B cell (primary cell): Measurements from ENCODE around the gene CSF1R. TPM values are rescaled to one million over a fixed set of nuclear protein-coding genes. Genes with fewer than 3 reads are reported as not detected.

ENCODE experiments used
- ATAC-seq: fragments of 200-7000 bp; cut with Tn5 transposase; one replicate; pipeline ENCODE4 v1.10.0; 2021; ENCODE audit warnings: low read depth, mild to moderate bottlenecking, moderate number of reproducible peaks, moderate library complexity
- CTCF ChIA-PET: fragments of 350-600 bp; sonication (Branson Sonifier 250); formaldehyde crosslinking; loops from one replicate; lab custom pipeline; 2021; ENCODE audit warnings: antibody characterized with exemption, inconsistent platforms; lab: Charles Lee
- POLR2A ChIA-PET: fragments of 350-600 bp; sonication (Branson Sonifier 250); formaldehyde crosslinking; loops from one replicate; lab custom pipeline; 2021; ENCODE audit warnings: antibody characterized with exemption; lab: Charles Lee
- DNase-seq: peaks from one replicate; pipeline ENCODE4 v3.0.0; 2013
- H2AFZ ChIP-seq: 2 replicates; pipeline ENCODE4 v1.6.1; 2012; ENCODE audit warnings: mild to moderate bottlenecking, low read depth, low read length; ENCODE audit not compliant: insufficient read depth, poor library complexity, severe bottlenecking
- H3K27ac ChIP-seq, 2 donors: 1 replicate in 1 of 2; 2 replicates in 1 of 2; pipeline ENCODE4 v1.5.1; 2012 to 2013; ENCODE audit warnings: low read length in 2 of 2, mild to moderate bottlenecking in 2 of 2, moderate library complexity in 1 of 2
- H3K27me3 ChIP-seq, 4 experiments: fragments of 200-600 bp in 1 of 4; sonication (generic) in 1 of 4; replicated peaks in 1 of 4; 1 replicate in 2 of 4; 2 replicates in 2 of 4; pipeline versions ENCODE4 v1.6.1 to v1.7.0; 2013 to 2016; ENCODE audit warnings: low read length in 3 of 4, mild to moderate bottlenecking in 2 of 4, mixed read lengths in 1 of 4, moderate library complexity in 1 of 4; ENCODE audit not compliant: insufficient read depth in 4 of 4, control insufficient read depth in 3 of 4; ENCODE audit errors: control extremely low read depth in 1 of 4
- H3K36me3 ChIP-seq, 2 experiments: replicated peaks in 1 of 2; 1 replicate in 1 of 2; 2 replicates in 1 of 2; pipeline versions ENCODE4 v1.6.1 to v1.7.1; 2013; ENCODE audit warnings: low read length in 1 of 2; ENCODE audit not compliant: insufficient read depth in 2 of 2, control insufficient read depth in 1 of 2; ENCODE audit errors: control extremely low read depth in 1 of 2, extremely low read depth in 1 of 2
- H3K4me1 ChIP-seq, 2 donors: fragments of 200-600 bp in 1 of 2; sonication (generic) in 1 of 2; 1 replicate in 1 of 2; 2 replicates in 1 of 2; pipeline versions ENCODE4 v1.5.1 to v1.6.1; 2013 to 2017; ENCODE audit warnings: low read length in 2 of 2; ENCODE audit not compliant: control insufficient read depth in 2 of 2, insufficient read depth in 2 of 2
- H3K4me2 ChIP-seq: replicated peaks from 2 replicates; pipeline ENCODE3; 2012; ENCODE audit warnings: mild to moderate bottlenecking, low read depth, low read length; ENCODE audit not compliant: poor library complexity, severe bottlenecking
- H3K4me3 ChIP-seq, 5 experiments: fragments of 200-600 bp in 1 of 5; sonication (generic) in 1 of 5; 1 replicate in 3 of 5; 2 replicates in 2 of 5; pipeline versions ENCODE4 v1.5.1 to v1.7.0; 2011 to 2016; ENCODE audit warnings: low read length in 4 of 5, mild to moderate bottlenecking in 4 of 5, low read depth in 2 of 5, control low read depth in 1 of 5, moderate library complexity in 1 of 5; ENCODE audit not compliant: insufficient read depth in 1 of 5; ENCODE audit errors: control extremely low read depth in 1 of 5, extremely low read depth in 1 of 5
- H3K79me2 ChIP-seq: fragments of 200-600 bp; sonication (generic); one replicate; pipeline ENCODE4 v1.6.0; 2016; ENCODE audit warnings: low read length; ENCODE audit not compliant: control insufficient read depth, insufficient read depth
- H3K9ac ChIP-seq: fragments of 200-600 bp; sonication (generic); 2 replicates; pipeline ENCODE4 v1.6.1; 2017; ENCODE audit warnings: mild to moderate bottlenecking, low read length, moderate library complexity
- H3K9me3 ChIP-seq, 3 donors: one replicate each; pipeline versions ENCODE4 v1.6.1 to v1.7.1; 2013; ENCODE audit warnings: low read length in 2 of 3; ENCODE audit not compliant: control insufficient read depth in 2 of 3, insufficient read depth in 1 of 3; ENCODE audit errors: control extremely low read depth in 1 of 3
- H4K20me1 ChIP-seq: 2 replicates; pipeline ENCODE4 v1.6.0; 2012; ENCODE audit warnings: mild to moderate bottlenecking, low read length; ENCODE audit not compliant: insufficient read depth, control insufficient read depth, poor library complexity, severe bottlenecking
- H3K27ac Mint-ChIP-seq: one replicate; pipeline ENCODE4 v1.8.0; 2021; ENCODE audit warnings: mixed read lengths
- H3K27me3 Mint-ChIP-seq: one replicate; pipeline ENCODE4 v1.8.0; 2021; ENCODE audit warnings: mixed read lengths
- H3K4me1 Mint-ChIP-seq: one replicate; pipeline ENCODE4 v1.8.0; 2021; ENCODE audit warnings: mixed read lengths
- H3K4me3 Mint-ChIP-seq: one replicate; pipeline ENCODE4 v1.8.0; 2021; ENCODE audit warnings: mixed read lengths
- H3K9me3 Mint-ChIP-seq: one replicate; pipeline ENCODE4 v1.8.0; 2022; ENCODE audit warnings: mixed read lengths; ENCODE audit not compliant: insufficient read depth
- EZH2 ChIP-seq: IDR thresholded peaks from 2 replicates; pipeline ENCODE4 v1.6.1; 2012; ENCODE audit warnings: borderline replicate concordance, low read depth, mild to moderate bottlenecking, moderate library complexity, low read length; ENCODE audit not compliant: insufficient read depth, poor library complexity, severe bottlenecking
- WGBS: methylation state at CpG from one replicate; pipeline ENCODE4 v1.1.5; 2013; ENCODE audit warnings: missing lambda C conversion rate; ENCODE audit not compliant: insufficient coverage; 5-methylcytosine and 5-hydroxymethylcytosine counted together
- intact Hi-C: fragments of 100-400 bp; cut with micrococcal nuclease; formaldehyde crosslinking; loops from one replicate; pipeline ENCODE4 v1.10.0; 2022
- polyA plus RNA-seq: library from polyadenylated mRNA; depleted of rRNA; stranded (reverse); fragments of >200 nt; gene quantifications from 2 replicates; pipeline ENCODE4 v1.2.3, GENCODE V29; 2012
- total RNA-seq, 2 donors: library from RNA; stranded (reverse); fragments of 120-200 nt in 1 of 2; gene quantifications; 1 replicate in 1 of 2; 2 replicates in 1 of 2; pipeline versions ENCODE4 v1.2.3 to v1.2.4, GENCODE V29; 2013 to 2022
- TF ChIP-seq, protein P1 (sequence below): fragments of 200-600 bp; IDR thresholded peaks from one replicate; pipeline ENCODE4 v1.8.0; 2022; ENCODE audit warnings: antibody characterized with exemption, mild to moderate bottlenecking

The CSF1R gene
- total and polyA plus RNA-seq, 2 donors (not counting 1 experiment from before 2014, with no cell fraction given) = 1.6 to 2.5 TPM

DNA sequence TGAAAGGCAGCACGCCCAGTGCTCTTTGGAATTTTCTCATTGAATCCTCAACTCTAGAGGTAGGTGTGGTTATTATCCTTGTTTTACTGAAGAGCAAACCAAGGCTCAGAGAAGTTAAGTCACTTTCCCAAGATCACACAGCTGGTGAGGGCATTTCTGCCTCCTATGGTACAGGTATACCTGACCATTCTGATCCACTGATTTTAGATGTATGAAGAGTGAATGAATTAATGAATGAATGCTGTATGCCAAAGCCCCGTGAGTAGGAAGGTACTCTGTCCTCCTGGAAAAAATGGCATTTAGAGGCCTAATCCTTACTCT, 18.2 kb upstream of the CSF1R start:
- no peak overlapping the region for H3K9ac ChIP-seq
- H3K27me3 Mint-ChIP-seq = peaks cover 3% of the 10 kb centered on the region

DNA sequence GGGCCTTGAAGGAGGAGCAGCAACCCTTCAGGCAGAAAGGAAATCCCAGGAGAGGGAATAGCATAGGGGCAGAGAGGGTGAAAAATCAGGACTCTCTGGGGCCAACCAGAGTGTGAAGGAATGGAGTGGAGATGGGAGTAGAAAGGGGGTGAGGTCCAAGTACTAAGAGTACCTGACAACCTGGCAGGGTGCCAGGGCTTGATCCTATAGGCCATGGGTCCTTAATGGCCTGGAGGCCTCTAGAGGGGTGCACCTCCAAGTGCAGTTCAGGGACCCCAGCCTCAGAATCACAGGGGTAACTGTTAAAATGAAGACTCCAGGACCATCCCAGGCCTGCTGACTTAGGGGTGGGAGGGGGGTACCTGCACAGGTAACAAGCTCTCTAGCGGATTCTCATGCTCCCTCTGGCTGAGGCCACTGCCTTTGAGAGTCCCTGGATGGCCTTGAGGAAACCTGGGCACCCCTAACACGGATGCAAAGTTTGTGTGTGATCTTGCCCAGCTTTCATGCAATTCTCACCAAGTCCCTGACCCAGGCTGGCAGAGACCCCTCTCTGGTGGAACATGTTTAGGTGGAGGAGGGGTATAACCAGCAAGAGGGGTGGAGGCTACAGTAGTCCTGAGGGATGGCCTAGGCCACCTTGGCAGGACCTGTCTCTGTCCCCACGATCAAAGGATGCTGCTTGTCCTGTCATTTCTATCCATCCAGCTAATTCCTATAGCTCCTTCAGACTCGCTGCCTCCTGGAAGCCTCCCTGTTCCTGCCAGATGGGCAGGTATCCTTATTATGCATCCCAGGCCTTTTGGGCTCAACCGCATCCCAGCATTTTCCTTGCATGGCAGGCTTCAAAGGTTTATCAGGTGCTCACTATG, 17.6 kb upstream of the CSF1R start:
- no peak for DNase-seq
- WGBS = 97% methylated on average over 3 of the region's 5 CpGs
- H3K9me3 Mint-ChIP-seq = no peaks in the 10 kb centered on the region
- Histone ChIP-seq H3K36me3 (no peaks in the 10 kb centered on the region), H3K4me2 (no peak overlapping the region), H3K4me3 (no peak overlapping the region), H3K27me3 (no peaks in the 10 kb centered on the region), H2AFZ (no peak overlapping the region), H3K27ac (no peak overlapping the region), H3K4me1 (peaks cover 0 to 6% of the 10 kb centered on the region in 2 donors), H3K9ac (no peak overlapping the region), H3K79me2 (no peaks in the 10 kb centered on the region), H3K9me3 (no peaks in the 10 kb centered on the region), H4K20me1 (no peaks in the 10 kb centered on the region)
- ATAC-seq = no peak
- H3K27me3 Mint-ChIP-seq = no peaks in the 10 kb centered on the region
- no peak for TF ChIP-seq EZH2
- TF ChIP-seq, protein P1, sequence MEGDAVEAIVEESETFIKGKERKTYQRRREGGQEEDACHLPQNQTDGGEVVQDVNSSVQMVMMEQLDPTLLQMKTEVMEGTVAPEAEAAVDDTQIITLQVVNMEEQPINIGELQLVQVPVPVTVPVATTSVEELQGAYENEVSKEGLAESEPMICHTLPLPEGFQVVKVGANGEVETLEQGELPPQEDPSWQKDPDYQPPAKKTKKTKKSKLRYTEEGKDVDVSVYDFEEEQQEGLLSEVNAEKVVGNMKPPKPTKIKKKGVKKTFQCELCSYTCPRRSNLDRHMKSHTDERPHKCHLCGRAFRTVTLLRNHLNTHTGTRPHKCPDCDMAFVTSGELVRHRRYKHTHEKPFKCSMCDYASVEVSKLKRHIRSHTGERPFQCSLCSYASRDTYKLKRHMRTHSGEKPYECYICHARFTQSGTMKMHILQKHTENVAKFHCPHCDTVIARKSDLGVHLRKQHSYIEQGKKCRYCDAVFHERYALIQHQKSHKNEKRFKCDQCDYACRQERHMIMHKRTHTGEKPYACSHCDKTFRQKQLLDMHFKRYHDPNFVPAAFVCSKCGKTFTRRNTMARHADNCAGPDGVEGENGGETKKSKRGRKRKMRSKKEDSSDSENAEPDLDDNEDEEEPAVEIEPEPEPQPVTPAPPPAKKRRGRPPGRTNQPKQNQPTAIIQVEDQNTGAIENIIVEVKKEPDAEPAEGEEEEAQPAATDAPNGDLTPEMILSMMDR = no peak
- CTCF ChIA-PET = no interaction called here
- intact Hi-C loops = no loop called here
- no peak overlapping the region for H3K27ac Mint-ChIP-seq
- H3K4me3 Mint-ChIP-seq = no peak overlapping the region
- H3K4me1 Mint-ChIP-seq = peaks cover 8% of the 10 kb centered on the region
- POLR2A ChIA-PET = no interaction called here

More for the DNA sequence above, 18.2 kb upstream of the CSF1R start:
- H3K4me2 ChIP-seq = no peak overlapping the region
- Mint-ChIP-seq H3K4me3 (no peak overlapping the region), H3K27ac (no peak overlapping the region), H3K4me1 (peaks cover 8% of the 10 kb centered on the region), H3K9me3 (no peaks in the 10 kb centered on the region)
- H3K27me3 ChIP-seq = no peaks in the 10 kb centered on the region
- no peaks in the 10 kb centered on the region for H3K36me3 ChIP-seq
- CTCF ChIA-PET = no interaction called here
- H4K20me1 ChIP-seq = no peaks in the 10 kb centered on the region
- H3K9me3 ChIP-seq = no peaks in the 10 kb centered on the region
- ATAC-seq = no peak
- intact Hi-C loops = no loop called here
- POLR2A ChIA-PET = no interaction called here
- no peak overlapping the region for H2AFZ ChIP-seq
- H3K27ac ChIP-seq = no peak overlapping the region
- H3K4me1 ChIP-seq = peaks cover 0 to 6% of the 10 kb centered on the region in 2 donors
- no peaks in the 10 kb centered on the region for H3K79me2 ChIP-seq
- no CpG with 5 or more reads among the region's 2 CpGs for WGBS
- no peak for TF ChIP-seq EZH2
- TF ChIP-seq, protein P1 = no peak
- H3K4me3 ChIP-seq = no peak overlapping the region
- DNase-seq = no peak
